ENCODE data around the gene NCK1. TPM values are rescaled to one million over a fixed set of nuclear protein-coding genes. Genes with fewer than 3 reads are reported as not detected.

NCK1 gene
- total and polyA plus RNA-seq, 2 experiments from 2014 or later: 25.1 to 47.7 TPM

- peaks cover 89% of the 10 kb centered on the region for H3K79me2 ChIP-seq
- no peaks in the 10 kb centered on the region for H3K9me2 ChIP-seq (replicated peaks; ENCODE audit: insufficient read depth)
- H4K20me1 ChIP-seq (ENCODE audit: insufficient read depth, poor library complexity, severe bottlenecking): peaks cover 15% of the 10 kb centered on the region
- no peak overlapping the region for H3K4me2 ChIP-seq
- no peak overlapping the region for H3K4me3 ChIP-seq
- no peaks in the 10 kb centered on the region for H3K27me3 ChIP-seq
- H2AFZ ChIP-seq: no peak overlapping the region
- 28% methylated on average over 1 of the region's 1 CpG for WGBS (ENCODE audit: low lambda C conversion rate, missing lambda C conversion rate)
- no peaks in the 10 kb centered on the region for H3K4me1 ChIP-seq (ENCODE audit: insufficient read depth)
- DNase-seq (ENCODE audit: low spot score): no peak
- no peaks in the 10 kb centered on the region for H3K36me3 ChIP-seq (replicated peaks; ENCODE audit: insufficient read depth, low read depth)
- no peak for TF ChIP-seq EZH2phosphoT487 (IDR thresholded peaks at IDR 0.05; ENCODE audit: low read depth, severe bottlenecking, unreplicated experiment)
- no peak for TF ChIP-seq EZH2 (IDR thresholded peaks at IDR 0.05; ENCODE audit: borderline replicate concordance)
- TF ChIP-seq CTCF (IDR thresholded peaks at IDR 0.05; ENCODE audit: poor library complexity): no peak
- H3K27ac ChIP-seq: no peak overlapping the region
- H3K9me3 ChIP-seq (ENCODE audit: low read depth): no peaks in the 10 kb centered on the region
Measured at GRCh38 chr3:136903899-136904298, 41.9 kb downstream of the NCK1 start.

GRCh38 chr3:136904746-136905145, 42.7 kb downstream of the NCK1 start:
- Histone ChIP-seq H3K4me2 (no peak overlapping the region), H3K79me2 (peaks cover 98% of the 10 kb centered on the region), H3K36me3 (replicated peaks; ENCODE audit: insufficient read depth, low read depth) (no peaks in the 10 kb centered on the region), H4K20me1 (ENCODE audit: insufficient read depth, poor library complexity, severe bottlenecking) (peaks cover 16% of the 10 kb centered on the region), H2AFZ (no peak overlapping the region), H3K27me3 (no peaks in the 10 kb centered on the region), H3K9me2 (replicated peaks; ENCODE audit: insufficient read depth) (no peaks in the 10 kb centered on the region), H3K27ac (no peak overlapping the region), H3K4me3 (no peak overlapping the region), H3K9me3 (ENCODE audit: low read depth) (no peaks in the 10 kb centered on the region), H3K4me1 (ENCODE audit: insufficient read depth) (no peaks in the 10 kb centered on the region)
- 77% methylated on average over 4 of the region's 4 CpGs for WGBS (ENCODE audit: low lambda C conversion rate, missing lambda C conversion rate)
- no peak for TF ChIP-seq EZH2phosphoT487 (IDR thresholded peaks at IDR 0.05; ENCODE audit: low read depth, severe bottlenecking, unreplicated experiment)
- DNase-seq (ENCODE audit: low spot score): no peak

- 96% methylated on average over 1 of the region's 1 CpG for WGBS (ENCODE audit: low lambda C conversion rate, missing lambda C conversion rate)
- no peaks in the 10 kb centered on the region for H3K4me1 ChIP-seq (ENCODE audit: insufficient read depth)
- no peak overlapping the region for H3K4me3 ChIP-seq
- no peaks in the 10 kb centered on the region for H3K36me3 ChIP-seq (replicated peaks; ENCODE audit: insufficient read depth, low read depth)
- no peaks in the 10 kb centered on the region for H3K9me3 ChIP-seq (ENCODE audit: low read depth)
- H3K27me3 ChIP-seq: no peaks in the 10 kb centered on the region
- no peak overlapping the region for H2AFZ ChIP-seq
- H3K9me2 ChIP-seq (replicated peaks; ENCODE audit: insufficient read depth): no peaks in the 10 kb centered on the region
- H3K79me2 ChIP-seq: peaks cover 100% of the 10 kb centered on the region
- DNase-seq (ENCODE audit: low spot score): no peak
- H4K20me1 ChIP-seq (ENCODE audit: insufficient read depth, poor library complexity, severe bottlenecking): peaks cover 16% of the 10 kb centered on the region
- no peak overlapping the region for H3K4me2 ChIP-seq
- no peak overlapping the region for H3K27ac ChIP-seq
- TF ChIP-seq EZH2 (IDR thresholded peaks at IDR 0.05; ENCODE audit: borderline replicate concordance) (no peak), EZH2phosphoT487 (IDR thresholded peaks at IDR 0.05; ENCODE audit: low read depth, severe bottlenecking, unreplicated experiment) (no peak), CTCF (IDR thresholded peaks at IDR 0.05; ENCODE audit: poor library complexity) (no peak)
Measured at GRCh38 chr3:136905549-136905948, 43.5 kb downstream of the NCK1 start.

- TF ChIP-seq EZH2 (IDR thresholded peaks at IDR 0.05; ENCODE audit: borderline replicate concordance): no peak
- TF ChIP-seq EZH2phosphoT487 (IDR thresholded peaks at IDR 0.05; ENCODE audit: low read depth, severe bottlenecking, unreplicated experiment): no peak
- no peak for TF ChIP-seq CTCF (IDR thresholded peaks at IDR 0.05; ENCODE audit: poor library complexity)
- Histone ChIP-seq H2AFZ (no peak overlapping the region), H3K36me3 (replicated peaks; ENCODE audit: insufficient read depth, low read depth) (no peaks in the 10 kb centered on the region), H3K27me3 (no peaks in the 10 kb centered on the region), H3K79me2 (peaks cover 100% of the 10 kb centered on the region), H3K4me1 (ENCODE audit: insufficient read depth) (no peaks in the 10 kb centered on the region), H3K27ac (no peak overlapping the region), H3K9me2 (replicated peaks; ENCODE audit: insufficient read depth) (no peaks in the 10 kb centered on the region), H4K20me1 (ENCODE audit: insufficient read depth, poor library complexity, severe bottlenecking) (peaks cover 16% of the 10 kb centered on the region), H3K4me2 (no peak overlapping the region), H3K9me3 (ENCODE audit: low read depth) (no peaks in the 10 kb centered on the region), H3K4me3 (no peak overlapping the region)
- 83% methylated on average over 5 of the region's 5 CpGs for WGBS (ENCODE audit: low lambda C conversion rate, missing lambda C conversion rate)
- DNase-seq (ENCODE audit: low spot score): no peak
Measured at GRCh38 chr3:136906725-136907124, 44.7 kb downstream of the NCK1 start.

All from hepatocyte (in vitro differentiated cells).